Measurements from ENCODE around the gene OR8D2. TPM values are rescaled to one million over a fixed set of nuclear protein-coding genes. Genes with fewer than 3 reads are reported as not detected.

The OR8D2 gene
- total and polyA plus RNA-seq, 10 of the 15 experiments (the other 5 are each of a cell fraction or from before 2014, with no cell fraction given) = not detected

- ATAC-seq = no peak
- Histone ChIP-seq H3K36me3 (ENCODE audit: control insufficient read depth in 2 of 2, insufficient read depth in 2 of 2, low read length in 1 of 2) (no peaks in the 10 kb centered on the region), H3K9me3 (replicated peaks; ENCODE audit: control insufficient read depth, insufficient read depth, low read length) (no peaks in the 10 kb centered on the region), H3K79me2 (ENCODE audit: control insufficient read depth, insufficient read depth, low read length) (no peaks in the 10 kb centered on the region), H2AFZ (ENCODE audit: control insufficient read depth, low read depth, low read length) (no peak overlapping the region), H3K27me3 (replicated peaks in 1 of 2; ENCODE audit: control insufficient read depth in 2 of 2, insufficient read depth in 2 of 2, low read length in 1 of 2) (no peaks in the 10 kb centered on the region), H3K27ac (ENCODE audit: control insufficient read depth, insufficient read depth) (no peak overlapping the region), H3K9ac (ENCODE audit: control insufficient read depth, insufficient read depth, low read length) (no peak overlapping the region), H3K4me1 (ENCODE audit: control insufficient read depth, insufficient read depth, low read length) (no peaks in the 10 kb centered on the region), H4K20me1 (ENCODE audit: control insufficient read depth, insufficient read depth) (no peaks in the 10 kb centered on the region), H3K4me2 (ENCODE audit: control insufficient read depth, insufficient read depth) (no peak overlapping the region), H3K4me3 (no peak overlapping the region)
- in situ Hi-C loops (cut with MboI) = no loop called here
- no peak for TF ChIP-seq CREM (IDR thresholded peaks at IDR 0.05; ENCODE audit: low read depth)
- TF ChIP-seq ZNF207 (IDR thresholded peaks at IDR 0.05; ENCODE audit: borderline replicate concordance) = no peak
- no peak for TF ChIP-seq ESRRA (IDR thresholded peaks at IDR 0.05; ENCODE audit: low read length)
- no peak for TF ChIP-seq PKNOX1 (IDR thresholded peaks at IDR 0.05)
- no peak for TF ChIP-seq POU2F2 (IDR thresholded peaks at IDR 0.05; ENCODE audit: borderline replicate concordance, low read depth, low read length)
- TF ChIP-seq CEBPB (IDR thresholded peaks at IDR 0.05; ENCODE audit: borderline replicate concordance in 1 of 2, low read depth in 2 of 2, low read length in 2 of 2) = no peak
- ChIA-PET CTCF (no interaction called here), RAD21 (ENCODE audit: unreplicated experiment) (no interaction called here), POLR2A (no interaction called here), SMC1A (ENCODE audit: uncharacterized antibody, unreplicated experiment) (no interaction called here)
- FAIRE-seq = no peak
- no peak for DNase-seq (ENCODE audit: low read depth, low spot score)
- intact Hi-C loops (cut with micrococcal nuclease; ENCODE audit: unreplicated experiment) = no loop called here
- BruUV-seq (replicated peaks) = no TSS peak
These were observed 8.3 kb downstream of the OR8D2 start for GRCh38 chr11:124311670-124312069.

- Histone ChIP-seq H3K27ac (ENCODE audit: control insufficient read depth, insufficient read depth) (no peak overlapping the region), H3K4me2 (ENCODE audit: control insufficient read depth, insufficient read depth) (no peak overlapping the region), H3K4me1 (ENCODE audit: control insufficient read depth, insufficient read depth, low read length) (no peaks in the 10 kb centered on the region), H4K20me1 (ENCODE audit: control insufficient read depth, insufficient read depth) (no peaks in the 10 kb centered on the region), H3K36me3 (ENCODE audit: control insufficient read depth in 2 of 2, insufficient read depth in 2 of 2, low read length in 1 of 2) (no peaks in the 10 kb centered on the region), H3K9me3 (replicated peaks; ENCODE audit: control insufficient read depth, insufficient read depth, low read length) (no peaks in the 10 kb centered on the region), H3K9ac (ENCODE audit: control insufficient read depth, insufficient read depth, low read length) (no peak overlapping the region), H3K27me3 (replicated peaks in 1 of 2; ENCODE audit: control insufficient read depth in 2 of 2, insufficient read depth in 2 of 2, low read length in 1 of 2) (no peaks in the 10 kb centered on the region), H3K4me3 (no peak overlapping the region), H3K79me2 (ENCODE audit: control insufficient read depth, insufficient read depth, low read length) (no peaks in the 10 kb centered on the region), H2AFZ (ENCODE audit: control insufficient read depth, low read depth, low read length) (no peak overlapping the region)
- no peak for ATAC-seq
- RAD21 ChIA-PET (ENCODE audit: unreplicated experiment) = no interaction called here
- DNase-seq (ENCODE audit: low read depth, low spot score) = no peak
- intact Hi-C loops (cut with micrococcal nuclease; ENCODE audit: unreplicated experiment) = no loop called here
- in situ Hi-C loops (cut with MboI) = no loop called here
- POLR2A ChIA-PET = no interaction called here
- FAIRE-seq = no peak
- CTCF ChIA-PET = no interaction called here
- no TSS peak for BruUV-seq (replicated peaks)
- SMC1A ChIA-PET (ENCODE audit: uncharacterized antibody, unreplicated experiment) = no interaction called here
- WGBS (ENCODE audit: insufficient coverage, insufficient replicate concordance, low lambda C conversion rate, missing lambda C conversion rate) = 24% methylated on average over 5 of the region's 5 CpGs
- TF ChIP-seq WRNIP1 (IDR thresholded peaks at IDR 0.05; ENCODE audit: borderline replicate concordance, low read depth, low read length) (no peak), ZBED1 (IDR thresholded peaks at IDR 0.05; ENCODE audit: borderline replicate concordance) (no peak), IKZF1 (conservative IDR thresholded peaks at IDR 0.05) (no peak), NFYB (IDR thresholded peaks at IDR 0.05; ENCODE audit: insufficient read depth, low read depth, low read length) (no peak), BACH1 (IDR thresholded peaks at IDR 0.05; ENCODE audit: borderline replicate concordance) (no peak), FOXK2 (IDR thresholded peaks at IDR 0.05) (no peak), POU2F2 (IDR thresholded peaks at IDR 0.05; ENCODE audit: borderline replicate concordance, low read depth, low read length) (no peak), E2F4 (IDR thresholded peaks at IDR 0.05; ENCODE audit: low read depth, low read length) (no peak), MXI1 (IDR thresholded peaks at IDR 0.05; ENCODE audit: low read depth, low read length) (no peak), USF2 (IDR thresholded peaks at IDR 0.05; ENCODE audit: borderline replicate concordance, low read depth, low read length) (no peak)
These were observed 8.7 kb downstream of the OR8D2 start for GRCh38 chr11:124311269-124311668.

Data from GM12878 (cell line).